ENCODE results near the gene STX19. TPM values are rescaled to one million over a fixed set of nuclear protein-coding genes. Genes with fewer than 3 reads are reported as not detected.

Gene STX19
- total and polyA plus RNA-seq, 2 of the 13 experiments (the other 11 are each of a cell fraction or from before 2014, with no cell fraction given): not detected

GRCh38 chr3:94001191-94001590, 27.2 kb downstream of the STX19 start:
- TF ChIP-seq, protein P1, sequence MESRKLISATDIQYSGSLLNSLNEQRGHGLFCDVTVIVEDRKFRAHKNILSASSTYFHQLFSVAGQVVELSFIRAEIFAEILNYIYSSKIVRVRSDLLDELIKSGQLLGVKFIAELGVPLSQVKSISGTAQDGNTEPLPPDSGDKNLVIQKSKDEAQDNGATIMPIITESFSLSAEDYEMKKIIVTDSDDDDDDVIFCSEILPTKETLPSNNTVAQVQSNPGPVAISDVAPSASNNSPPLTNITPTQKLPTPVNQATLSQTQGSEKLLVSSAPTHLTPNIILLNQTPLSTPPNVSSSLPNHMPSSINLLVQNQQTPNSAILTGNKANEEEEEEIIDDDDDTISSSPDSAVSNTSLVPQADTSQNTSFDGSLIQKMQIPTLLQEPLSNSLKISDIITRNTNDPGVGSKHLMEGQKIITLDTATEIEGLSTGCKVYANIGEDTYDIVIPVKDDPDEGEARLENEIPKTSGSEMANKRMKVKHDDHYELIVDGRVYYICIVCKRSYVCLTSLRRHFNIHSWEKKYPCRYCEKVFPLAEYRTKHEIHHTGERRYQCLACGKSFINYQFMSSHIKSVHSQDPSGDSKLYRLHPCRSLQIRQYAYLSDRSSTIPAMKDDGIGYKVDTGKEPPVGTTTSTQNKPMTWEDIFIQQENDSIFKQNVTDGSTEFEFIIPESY (CRISPR knock-in tag; IDR thresholded peaks at IDR 0.05): no peak
- TF ChIP-seq, protein P2, sequence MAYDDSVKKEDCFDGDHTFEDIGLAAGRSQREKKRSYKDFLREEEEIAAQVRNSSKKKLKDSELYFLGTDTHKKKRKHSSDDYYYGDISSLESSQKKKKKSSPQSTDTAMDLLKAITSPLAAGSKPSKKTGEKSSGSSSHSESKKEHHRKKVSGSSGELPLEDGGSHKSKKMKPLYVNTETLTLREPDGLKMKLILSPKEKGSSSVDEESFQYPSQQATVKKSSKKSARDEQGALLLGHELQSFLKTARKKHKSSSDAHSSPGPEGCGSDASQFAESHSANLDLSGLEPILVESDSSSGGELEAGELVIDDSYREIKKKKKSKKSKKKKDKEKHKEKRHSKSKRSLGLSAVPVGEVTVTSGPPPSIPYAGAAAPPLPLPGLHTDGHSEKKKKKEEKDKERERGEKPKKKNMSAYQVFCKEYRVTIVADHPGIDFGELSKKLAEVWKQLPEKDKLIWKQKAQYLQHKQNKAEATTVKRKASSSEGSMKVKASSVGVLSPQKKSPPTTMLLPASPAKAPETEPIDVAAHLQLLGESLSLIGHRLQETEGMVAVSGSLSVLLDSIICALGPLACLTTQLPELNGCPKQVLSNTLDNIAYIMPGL (CRISPR knock-in tag; IDR thresholded peaks at IDR 0.05; ENCODE audit: borderline replicate concordance in 1 of 2, low read depth in 1 of 2): no peak
- TF ChIP-seq, protein P3, sequence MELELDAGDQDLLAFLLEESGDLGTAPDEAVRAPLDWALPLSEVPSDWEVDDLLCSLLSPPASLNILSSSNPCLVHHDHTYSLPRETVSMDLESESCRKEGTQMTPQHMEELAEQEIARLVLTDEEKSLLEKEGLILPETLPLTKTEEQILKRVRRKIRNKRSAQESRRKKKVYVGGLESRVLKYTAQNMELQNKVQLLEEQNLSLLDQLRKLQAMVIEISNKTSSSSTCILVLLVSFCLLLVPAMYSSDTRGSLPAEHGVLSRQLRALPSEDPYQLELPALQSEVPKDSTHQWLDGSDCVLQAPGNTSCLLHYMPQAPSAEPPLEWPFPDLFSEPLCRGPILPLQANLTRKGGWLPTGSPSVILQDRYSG (CRISPR knock-in tag; IDR thresholded peaks at IDR 0.05): no peak
- TF ChIP-seq, protein P4, sequence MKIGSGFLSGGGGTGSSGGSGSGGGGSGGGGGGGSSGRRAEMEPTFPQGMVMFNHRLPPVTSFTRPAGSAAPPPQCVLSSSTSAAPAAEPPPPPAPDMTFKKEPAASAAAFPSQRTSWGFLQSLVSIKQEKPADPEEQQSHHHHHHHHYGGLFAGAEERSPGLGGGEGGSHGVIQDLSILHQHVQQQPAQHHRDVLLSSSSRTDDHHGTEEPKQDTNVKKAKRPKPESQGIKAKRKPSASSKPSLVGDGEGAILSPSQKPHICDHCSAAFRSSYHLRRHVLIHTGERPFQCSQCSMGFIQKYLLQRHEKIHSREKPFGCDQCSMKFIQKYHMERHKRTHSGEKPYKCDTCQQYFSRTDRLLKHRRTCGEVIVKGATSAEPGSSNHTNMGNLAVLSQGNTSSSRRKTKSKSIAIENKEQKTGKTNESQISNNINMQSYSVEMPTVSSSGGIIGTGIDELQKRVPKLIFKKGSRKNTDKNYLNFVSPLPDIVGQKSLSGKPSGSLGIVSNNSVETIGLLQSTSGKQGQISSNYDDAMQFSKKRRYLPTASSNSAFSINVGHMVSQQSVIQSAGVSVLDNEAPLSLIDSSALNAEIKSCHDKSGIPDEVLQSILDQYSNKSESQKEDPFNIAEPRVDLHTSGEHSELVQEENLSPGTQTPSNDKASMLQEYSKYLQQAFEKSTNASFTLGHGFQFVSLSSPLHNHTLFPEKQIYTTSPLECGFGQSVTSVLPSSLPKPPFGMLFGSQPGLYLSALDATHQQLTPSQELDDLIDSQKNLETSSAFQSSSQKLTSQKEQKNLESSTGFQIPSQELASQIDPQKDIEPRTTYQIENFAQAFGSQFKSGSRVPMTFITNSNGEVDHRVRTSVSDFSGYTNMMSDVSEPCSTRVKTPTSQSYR (CRISPR knock-in tag; IDR thresholded peaks at IDR 0.05; ENCODE audit: borderline replicate concordance): no peak

More at GRCh38 chr3:94001191-94001590, 27.2 kb downstream of the STX19 start:
- no peaks in the 10 kb centered on the region for H3K79me2 ChIP-seq (ENCODE audit: insufficient read depth, low read length)
- no peaks in the 10 kb centered on the region for H3K27me3 ChIP-seq (ENCODE audit: control insufficient read depth in 1 of 2, insufficient read depth in 2 of 2, low read length in 2 of 2)
- H3K36me3 ChIP-seq (replicated peaks in 1 of 2; ENCODE audit: control insufficient read depth in 1 of 2, insufficient read depth in 2 of 2, low read length in 2 of 2): no peaks in the 10 kb centered on the region
- H3K27ac ChIP-seq (ENCODE audit: extremely low read length, insufficient read depth, low read length): no peak overlapping the region
- no peak overlapping the region for H3K9ac ChIP-seq (ENCODE audit: insufficient read depth, low read depth, low read length)
- BruUV-seq (replicated peaks): no TSS peak
- POLR2A ChIA-PET: no interaction called here
- in situ Hi-C loops (cut with HindIII; ENCODE audit: extremely low pct_ligation_motif_present, low pct_unique_long_range_greater_than_20kb) (loop anchor here (10.0 kb wide), 1 partner anchor 64 kb away; the partner anchor contains the start of genes DHFR2 and NSUN3), intact Hi-C loops (cut with micrococcal nuclease; ENCODE audit: unreplicated experiment) (loop anchor here (10.0 kb wide), 1 partner anchor 244 kb away; no protein-coding TSS in a partner anchor)
- FAIRE-seq (no peak), ATAC-seq (no peak), DNase-seq (ENCODE audit: low spot score) (no peak)
- H3K9me3 ChIP-seq (ENCODE audit: low read length): no peaks in the 10 kb centered on the region
- no peak overlapping the region for H2AFZ ChIP-seq (ENCODE audit: low read length)
- H4K20me1 ChIP-seq (ENCODE audit: insufficient read depth, low read length): no peaks in the 10 kb centered on the region
- H3K4me1 ChIP-seq (ENCODE audit: insufficient read depth, low read length): no peaks in the 10 kb centered on the region
- WGBS (ENCODE audit: low lambda C conversion rate): 91% methylated on average over 1 of the region's 1 CpG
- no peak overlapping the region for H3K4me3 ChIP-seq (replicated peaks in 1 of 3; ENCODE audit: insufficient read depth in 1 of 3, low read depth in 2 of 3, low read length in 3 of 3)
- no peak overlapping the region for H3K4me2 ChIP-seq (ENCODE audit: low read depth, low read length)
- CTCF ChIA-PET (ENCODE audit: low intra/inter-chr PET ratio, low total read pairs): no interaction called here
